Stimulated activated CD4-positive, alpha-beta T cell treated with anti-CD3 and anti-CD28 coated beads, TNF-alpha, amount 100 ng/mL, for 1 hour (primary cell): ENCODE results near the gene RGS10.

Experiments used
- DNase-seq, 3 donors: peaks; one replicate each; pipeline ENCODE4 v3.0.0-alpha.2; 2020; ENCODE audit warnings: low read depth in 3 of 3, low spot score in 1 of 3

Gene RGS10

GRCh38 chr10:119498889-119499676 lies 43.4 kb downstream of the RGS10 start:
- DNase-seq: no peak

GRCh38 chr10:119497243-119497642 lies 45.3 kb downstream of the RGS10 start:
- no peak for DNase-seq

- no peak for DNase-seq
Observed at GRCh38 chr10:119496273-119496672, 46.2 kb downstream of the RGS10 start.

- DNase-seq: no peak
Observed at GRCh38 chr10:119495545-119495944, 47.0 kb downstream of the RGS10 start.

- no peak for DNase-seq
Observed at GRCh38 chr10:119495021-119495505, 47.5 kb downstream of the RGS10 start.

- no peak for DNase-seq
Observed at GRCh38 chr10:119494236-119495020, 48.1 kb downstream of the RGS10 start.

- no peak for DNase-seq
Observed at GRCh38 chr10:119493155-119493554, 49.4 kb downstream of the RGS10 start.

- DNase-seq: no peak
Observed at GRCh38 chr10:119491966-119492757, 50.4 kb downstream of the RGS10 start.

- no peak for DNase-seq
Observed at GRCh38 chr10:119489991-119490326, 52.6 kb downstream of the RGS10 start.

GRCh38 chr10:119488675-119489074 lies 53.8 kb downstream of the RGS10 start:
- DNase-seq: no peak

- no peak for DNase-seq
Observed at GRCh38 chr10:119483839-119484238, 58.7 kb downstream of the RGS10 start.

- DNase-seq: no peak
Observed at GRCh38 chr10:119483001-119483400, 59.5 kb downstream of the RGS10 start.

- DNase-seq: no peak
Observed at GRCh38 chr10:119481781-119482426, 60.6 kb downstream of the RGS10 start.

GRCh38 chr10:119480667-119481066 lies 61.9 kb downstream of the RGS10 start:
- DNase-seq: no peak

GRCh38 chr10:119479532-119479931 lies 63.0 kb downstream of the RGS10 start:
- DNase-seq: no peak

- no peak for DNase-seq
Observed at GRCh38 chr10:119478811-119479341, 63.6 kb downstream of the RGS10 start.

- DNase-seq: no peak
Observed at GRCh38 chr10:119478111-119478802, 64.3 kb downstream of the RGS10 start.

GRCh38 chr10:119477444-119477843 lies 65.1 kb downstream of the RGS10 start:
- no peak for DNase-seq

GRCh38 chr10:119474606-119475005 lies 67.9 kb downstream of the RGS10 start:
- no peak for DNase-seq

GRCh38 chr10:119473771-119474170 lies 68.7 kb downstream of the RGS10 start:
- DNase-seq: no peak
